SK-N-SH treated with all-trans-retinoic acid at 6 μM for 48 hours (cell line): ENCODE results near the gene RBKS.

ENCODE experiments used
- ATAC-seq: fragments of 200-7000 bp; cut with Tn5 transposase; 3 replicates; pipeline ENCODE4 v1.9.1; 2020; ENCODE audit warnings: mild to moderate bottlenecking, moderate library complexity
- ARNTL ChIP-seq: fragments of 450-650 bp; formaldehyde crosslinking; IDR thresholded peaks from 2 replicates; pipeline ENCODE4 v1.5.0; 2020; ENCODE audit warnings: low read depth, mild to moderate bottlenecking, moderate library complexity, borderline replicate concordance
- BACH2 ChIP-seq: fragments of 250-450 bp; sonication (Bioruptor Pico); IDR thresholded peaks from 2 replicates; pipeline ENCODE4 v1.9.0; 2021; ENCODE audit warnings: mild to moderate bottlenecking, borderline replicate concordance
- CREB5 ChIP-seq: fragments of 250-450 bp; sonication (Bioruptor Pico); IDR thresholded peaks from 2 replicates; pipeline ENCODE4 v1.5.1; 2020; ENCODE audit warnings: low read depth, mild to moderate bottlenecking, moderate library complexity
- CSDC2 ChIP-seq: fragments of 250-450 bp; sonication (Bioruptor Pico); IDR thresholded peaks from 2 replicates; pipeline ENCODE4 v1.5.0; 2020; ENCODE audit warnings: mild to moderate bottlenecking, moderate library complexity
- CSRNP3 ChIP-seq: fragments of 250-450 bp; sonication (Bioruptor Pico); IDR thresholded peaks from 2 replicates; pipeline ENCODE4 v1.5.1; 2021; ENCODE audit warnings: mild to moderate bottlenecking, moderate library complexity
- ESRRG ChIP-seq: fragments of 250-450 bp; sonication (Bioruptor Pico); IDR thresholded peaks from 2 replicates; pipeline ENCODE4 v1.6.1; 2021; ENCODE audit warnings: mild to moderate bottlenecking
- GLIS3 ChIP-seq: fragments of 250-450 bp; sonication (Bioruptor Pico); IDR thresholded peaks from 2 replicates; pipeline ENCODE4 v1.5.0; 2020; ENCODE audit warnings: mild to moderate bottlenecking, moderate library complexity
- ISL1 ChIP-seq: fragments of 250-450 bp; sonication (Bioruptor Pico); IDR thresholded peaks from 2 replicates; pipeline ENCODE4 v2.1.2; 2022; ENCODE audit warnings: mild to moderate bottlenecking, moderate library complexity
- OSR1 ChIP-seq: fragments of 250-450 bp; sonication (Bioruptor Pico); IDR thresholded peaks from 2 replicates; pipeline ENCODE4 v1.8.0; 2022; ENCODE audit warnings: moderate library complexity, mild to moderate bottlenecking, inconsistent platforms
- POU6F1 ChIP-seq: fragments of 250-450 bp; sonication (Bioruptor Pico); IDR thresholded peaks from 2 replicates; pipeline ENCODE4 v1.8.0; 2021; ENCODE audit warnings: low read depth, mild to moderate bottlenecking, moderate library complexity, borderline replicate concordance
- PPARA ChIP-seq: fragments of 250-450 bp; sonication (Bioruptor Pico); IDR thresholded peaks from 2 replicates; pipeline ENCODE4 v1.5.0; 2020; ENCODE audit warnings: mild to moderate bottlenecking, borderline replicate concordance
- RARB ChIP-seq: fragments of 250-450 bp; sonication (Bioruptor Pico); IDR thresholded peaks from 2 replicates; pipeline ENCODE4 v1.8.0; 2021; ENCODE audit warnings: mild to moderate bottlenecking, moderate library complexity
- SNAI2 ChIP-seq: fragments of 250-450 bp; sonication (Bioruptor Pico); IDR thresholded peaks from 2 replicates; pipeline ENCODE4 v1.5.0; 2020; ENCODE audit warnings: mild to moderate bottlenecking, moderate library complexity
- TCF4 ChIP-seq: fragments of 250-450 bp; sonication (Bioruptor Pico); IDR thresholded peaks from 2 replicates; pipeline ENCODE4 v1.8.0; 2021; ENCODE audit warnings: mild to moderate bottlenecking, moderate library complexity, borderline replicate concordance
- TOX ChIP-seq: fragments of 250-450 bp; sonication (Bioruptor Pico); IDR thresholded peaks from 2 replicates; pipeline ENCODE4 v1.8.0; 2021; ENCODE audit warnings: mild to moderate bottlenecking, moderate library complexity, borderline replicate concordance
- ZC3H10 ChIP-seq: fragments of 250-450 bp; sonication (Bioruptor Pico); IDR thresholded peaks from 2 replicates; pipeline ENCODE4 v1.5.1; 2021; ENCODE audit warnings: mild to moderate bottlenecking, moderate library complexity
- ZFP3 ChIP-seq: fragments of 250-450 bp; sonication (Bioruptor Pico); IDR thresholded peaks from 2 replicates; pipeline ENCODE4 v1.5.0; 2020; ENCODE audit warnings: mild to moderate bottlenecking, moderate library complexity
- ZFP30 ChIP-seq: fragments of 450-650 bp; formaldehyde crosslinking; IDR thresholded peaks from 2 replicates; pipeline ENCODE4 v1.5.0; 2022; ENCODE audit warnings: mild to moderate bottlenecking, moderate library complexity
- ZNF565 ChIP-seq: fragments of 450-650 bp; formaldehyde crosslinking; conservative IDR thresholded peaks from 2 replicates; pipeline ENCODE4 v1.5.0; 2020; ENCODE audit warnings: low read depth, mild to moderate bottlenecking, moderate library complexity
- ZNF70 ChIP-seq: fragments of 450-650 bp; formaldehyde crosslinking; IDR thresholded peaks from 2 replicates; pipeline ENCODE4 v1.5.0; 2020; ENCODE audit warnings: mild to moderate bottlenecking, moderate library complexity
- ZNF8 ChIP-seq: fragments of 450-650 bp; formaldehyde crosslinking; IDR thresholded peaks from 2 replicates; pipeline ENCODE4 v1.5.0; 2020; ENCODE audit warnings: mild to moderate bottlenecking, moderate library complexity
- TF ChIP-seq, protein P1 (sequence below): fragments of 250-450 bp; sonication (Bioruptor Pico); IDR thresholded peaks from 2 replicates; pipeline ENCODE4 v1.8.0; 2020; ENCODE audit warnings: mild to moderate bottlenecking, moderate library complexity, borderline replicate concordance
- TF ChIP-seq, protein P2 (sequence below): fragments of 250-450 bp; sonication (Bioruptor Pico); IDR thresholded peaks from 2 replicates; pipeline ENCODE4 v1.5.0; 2020; ENCODE audit warnings: mild to moderate bottlenecking, moderate library complexity

RBKS gene

DNA sequence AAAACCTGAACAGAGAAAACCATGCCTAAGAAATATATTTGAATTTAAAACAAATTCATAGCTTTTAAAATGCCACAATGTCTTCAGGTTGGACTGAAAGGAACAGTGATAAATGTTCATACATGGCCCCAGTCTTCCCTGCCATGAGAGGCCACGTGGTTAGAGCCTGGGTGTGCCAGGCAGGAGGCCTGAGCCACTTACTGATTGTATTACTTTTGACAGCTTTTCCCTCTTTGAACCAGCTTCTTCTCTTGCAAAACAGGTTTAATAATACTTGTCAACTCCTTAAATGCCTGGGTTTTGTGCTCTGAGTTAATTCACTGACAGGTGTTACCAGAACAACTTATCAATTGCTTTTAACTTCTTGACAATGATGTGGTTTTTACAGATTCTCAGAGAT is 27.0 kb downstream of the RBKS start:
- no peak for TF ChIP-seq ZNF565 (CRISPR knock-in tag)
- no peak for TF ChIP-seq ZNF70 (CRISPR knock-in tag)
- TF ChIP-seq ZFP30 (CRISPR knock-in tag), result no peak
- no peak for TF ChIP-seq OSR1
- TF ChIP-seq BACH2 (CRISPR knock-in tag), result no peak
- TF ChIP-seq ZC3H10 (CRISPR knock-in tag), result no peak
- TF ChIP-seq, protein P1, sequence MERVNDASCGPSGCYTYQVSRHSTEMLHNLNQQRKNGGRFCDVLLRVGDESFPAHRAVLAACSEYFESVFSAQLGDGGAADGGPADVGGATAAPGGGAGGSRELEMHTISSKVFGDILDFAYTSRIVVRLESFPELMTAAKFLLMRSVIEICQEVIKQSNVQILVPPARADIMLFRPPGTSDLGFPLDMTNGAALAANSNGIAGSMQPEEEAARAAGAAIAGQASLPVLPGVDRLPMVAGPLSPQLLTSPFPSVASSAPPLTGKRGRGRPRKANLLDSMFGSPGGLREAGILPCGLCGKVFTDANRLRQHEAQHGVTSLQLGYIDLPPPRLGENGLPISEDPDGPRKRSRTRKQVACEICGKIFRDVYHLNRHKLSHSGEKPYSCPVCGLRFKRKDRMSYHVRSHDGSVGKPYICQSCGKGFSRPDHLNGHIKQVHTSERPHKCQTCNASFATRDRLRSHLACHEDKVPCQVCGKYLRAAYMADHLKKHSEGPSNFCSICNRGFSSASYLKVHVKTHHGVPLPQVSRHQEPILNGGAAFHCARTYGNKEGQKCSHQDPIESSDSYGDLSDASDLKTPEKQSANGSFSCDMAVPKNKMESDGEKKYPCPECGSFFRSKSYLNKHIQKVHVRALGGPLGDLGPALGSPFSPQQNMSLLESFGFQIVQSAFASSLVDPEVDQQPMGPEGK (CRISPR knock-in tag), result no peak
- TF ChIP-seq SNAI2 (CRISPR knock-in tag), result no peak
- TF ChIP-seq TCF4 (CRISPR knock-in tag), result no peak
- TF ChIP-seq CSDC2, result no peak
- no peak for TF ChIP-seq ZNF8 (CRISPR knock-in tag)
- TF ChIP-seq ZFP3 (CRISPR knock-in tag), result no peak
- TF ChIP-seq CSRNP3 (CRISPR knock-in tag), result no peak
- no peak for TF ChIP-seq GLIS3 (CRISPR knock-in tag)
- no peak for TF ChIP-seq RARB (CRISPR knock-in tag)
- TF ChIP-seq POU6F1 (CRISPR knock-in tag), result no peak
- no peak for TF ChIP-seq CREB5 (CRISPR knock-in tag)
- TF ChIP-seq PPARA (CRISPR knock-in tag), result no peak
- TF ChIP-seq, protein P2, sequence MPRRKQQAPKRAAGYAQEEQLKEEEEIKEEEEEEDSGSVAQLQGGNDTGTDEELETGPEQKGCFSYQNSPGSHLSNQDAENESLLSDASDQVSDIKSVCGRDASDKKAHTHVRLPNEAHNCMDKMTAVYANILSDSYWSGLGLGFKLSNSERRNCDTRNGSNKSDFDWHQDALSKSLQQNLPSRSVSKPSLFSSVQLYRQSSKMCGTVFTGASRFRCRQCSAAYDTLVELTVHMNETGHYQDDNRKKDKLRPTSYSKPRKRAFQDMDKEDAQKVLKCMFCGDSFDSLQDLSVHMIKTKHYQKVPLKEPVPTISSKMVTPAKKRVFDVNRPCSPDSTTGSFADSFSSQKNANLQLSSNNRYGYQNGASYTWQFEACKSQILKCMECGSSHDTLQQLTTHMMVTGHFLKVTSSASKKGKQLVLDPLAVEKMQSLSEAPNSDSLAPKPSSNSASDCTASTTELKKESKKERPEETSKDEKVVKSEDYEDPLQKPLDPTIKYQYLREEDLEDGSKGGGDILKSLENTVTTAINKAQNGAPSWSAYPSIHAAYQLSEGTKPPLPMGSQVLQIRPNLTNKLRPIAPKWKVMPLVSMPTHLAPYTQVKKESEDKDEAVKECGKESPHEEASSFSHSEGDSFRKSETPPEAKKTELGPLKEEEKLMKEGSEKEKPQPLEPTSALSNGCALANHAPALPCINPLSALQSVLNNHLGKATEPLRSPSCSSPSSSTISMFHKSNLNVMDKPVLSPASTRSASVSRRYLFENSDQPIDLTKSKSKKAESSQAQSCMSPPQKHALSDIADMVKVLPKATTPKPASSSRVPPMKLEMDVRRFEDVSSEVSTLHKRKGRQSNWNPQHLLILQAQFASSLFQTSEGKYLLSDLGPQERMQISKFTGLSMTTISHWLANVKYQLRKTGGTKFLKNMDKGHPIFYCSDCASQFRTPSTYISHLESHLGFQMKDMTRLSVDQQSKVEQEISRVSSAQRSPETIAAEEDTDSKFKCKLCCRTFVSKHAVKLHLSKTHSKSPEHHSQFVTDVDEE (CRISPR knock-in tag), result no peak
- TF ChIP-seq TOX, result no peak
- no peak for ATAC-seq

GRCh38 chr2:27860111-27860510 is 30.1 kb downstream of the RBKS start:
- ATAC-seq, result peak; percentile 77
- TF ChIP-seq POU6F1 (CRISPR knock-in tag) (no peak), ZNF565 (CRISPR knock-in tag) (no peak), GLIS3 (CRISPR knock-in tag) (no peak), ISL1 (CRISPR knock-in tag) (peak; percentile 95), ESRRG (no peak), SNAI2 (CRISPR knock-in tag) (no peak), ZFP30 (CRISPR knock-in tag) (0 out of 2 replicates have a peak, but pooled peaks have one; percentile 7), ARNTL (CRISPR knock-in tag) (no peak), CSRNP3 (CRISPR knock-in tag) (no peak), CSDC2 (no peak), ZC3H10 (CRISPR knock-in tag) (no peak), TOX (no peak), PPARA (CRISPR knock-in tag) (no peak), ZFP3 (CRISPR knock-in tag) (0 out of 2 replicates have a peak, but pooled peaks have one; percentile 41), CREB5 (CRISPR knock-in tag) (no peak)
